ENCODE measurements around the gene PLK1. TPM values are rescaled to one million over a fixed set of nuclear protein-coding genes. Genes with fewer than 3 reads are reported as not detected.
"Not testable (repeated sequence)": the region's sequence is repeated elsewhere in the genome, so short reads cannot be mapped to it uniquely, and the experiment has no call there.

Gene PLK1
- total RNA-seq = 10 to 100 TPM; 76.5 to 84.8 TPM

- DNase-seq (peak; percentile 89), ATAC-seq (ENCODE audit: low read depth) (peak; percentile 99)
- Mint-ChIP-seq H3K4me3 (peak within 1 kb of the TSS; percentile 98), H3K27ac (peak within 1 kb of the TSS; percentile 85), H3K36me3 (peaks cover 22% of the 10 kb centered on the region), H3K27me3 (no peaks in the 10 kb centered on the region), H3K9me3 (no peaks in the 10 kb centered on the region), H3K4me1 (peaks cover 31% of the 10 kb centered on the region)
- POLR2A ChIA-PET = interaction anchor here (0.7 to 3.0 kb wide), 7 partner anchors 8 to 134 kb away, joined by 3 to 21 read pairs (median 3); partner anchors contain the start of genes DCTN5 and PALB2
Observed at GRCh38 chr16:23678430-23679273, at the start of gene PLK1. Gene PLK1 (plus strand): TSS chr16:23678889. CDS start chr16:23678933, 44 bp downstream.

- no peak overlapping the region for H3K27ac Mint-ChIP-seq
- no peak for ATAC-seq (ENCODE audit: low read depth)
- no peaks in the 10 kb centered on the region for H3K27me3 Mint-ChIP-seq
- H3K4me1 Mint-ChIP-seq = peaks cover 9% of the 10 kb centered on the region
- no peaks in the 10 kb centered on the region for H3K9me3 Mint-ChIP-seq
- H3K36me3 Mint-ChIP-seq = peaks cover 19% of the 10 kb centered on the region
- DNase-seq = no peak
- no peak overlapping the region for H3K4me3 Mint-ChIP-seq
- POLR2A ChIA-PET = no interaction called here
Observed at GRCh38 chr16:23629516-23629915, 49.2 kb upstream of the PLK1 start.

- POLR2A ChIA-PET; H3K9me3 Mint-ChIP-seq; H3K27ac Mint-ChIP-seq; ATAC-seq (ENCODE audit: low read depth); DNase-seq; H3K4me1 Mint-ChIP-seq; H3K27me3 Mint-ChIP-seq; H3K4me3 Mint-ChIP-seq: not testable (repeated sequence)
- H3K36me3 Mint-ChIP-seq = peaks cover 21% of the 10 kb centered on the region
Observed at GRCh38 chr16:23631874-23632273, 46.8 kb upstream of the PLK1 start.

GRCh38 chr16:23634461-23635036 lies 44.1 kb upstream of the PLK1 start:
- H3K27me3 Mint-ChIP-seq = no peaks in the 10 kb centered on the region

GRCh38 chr16:23635958-23636357 lies 42.7 kb upstream of the PLK1 start:
- H3K4me3 Mint-ChIP-seq = no peak overlapping the region
- no peaks in the 10 kb centered on the region for H3K27me3 Mint-ChIP-seq
- H3K4me1 Mint-ChIP-seq = peaks cover 20% of the 10 kb centered on the region
- H3K27ac Mint-ChIP-seq = no peak overlapping the region
- ATAC-seq (ENCODE audit: low read depth) (no peak), DNase-seq (no peak)
- POLR2A ChIA-PET = no interaction called here
- no peaks in the 10 kb centered on the region for H3K9me3 Mint-ChIP-seq
- H3K36me3 Mint-ChIP-seq = peaks cover 16% of the 10 kb centered on the region

More at GRCh38 chr16:23634461-23635036, 44.1 kb upstream of the PLK1 start:
- POLR2A ChIA-PET = no interaction called here
- Mint-ChIP-seq H3K27ac (no peak overlapping the region), H3K4me3 (no peak overlapping the region), H3K9me3 (no peaks in the 10 kb centered on the region), H3K36me3 (peaks cover 18% of the 10 kb centered on the region), H3K4me1 (peaks cover 11% of the 10 kb centered on the region)
- DNase-seq = no peak
- no peak for ATAC-seq (ENCODE audit: low read depth)

GRCh38 chr16:23640615-23640930 lies 38.1 kb upstream of the PLK1 start:
- POLR2A ChIA-PET = interaction anchor here (1.0 to 1.2 kb wide), 3 partner anchors 44 to 50 kb away, joined by 3 to 4 read pairs (median 4); partner anchors contain the start of gene NDUFAB1
- peaks cover 16% of the 10 kb centered on the region for H3K4me1 Mint-ChIP-seq
- H3K27me3 Mint-ChIP-seq = no peaks in the 10 kb centered on the region
- H3K4me3 Mint-ChIP-seq = peak overlapping the region; percentile 99
- ATAC-seq (ENCODE audit: low read depth) = no peak
- peak overlapping the region; percentile 98 for H3K27ac Mint-ChIP-seq
- no peaks in the 10 kb centered on the region for H3K9me3 Mint-ChIP-seq
- no peak for DNase-seq
- H3K36me3 Mint-ChIP-seq = peaks cover 19% of the 10 kb centered on the region

- Mint-ChIP-seq H3K27ac (peak within 1 kb of the TSS; percentile 98), H3K36me3 (peaks cover 19% of the 10 kb centered on the region), H3K4me3 (peak within 1 kb of the TSS; percentile 99), H3K27me3 (no peaks in the 10 kb centered on the region), H3K9me3 (no peaks in the 10 kb centered on the region), H3K4me1 (peaks cover 20% of the 10 kb centered on the region)
- DNase-seq = peak; percentile 86
- POLR2A ChIA-PET = interaction anchor here (1.0 to 2.3 kb wide), 6 partner anchors 22 to 126 kb away, joined by 3 to 21 read pairs (median 4); partner anchors contain the start of genes NDUFAB1 and PLK1
- peak; percentile 99 for ATAC-seq (ENCODE audit: low read depth)
Observed at GRCh38 chr16:23640931-23641765, 37.5 kb upstream of the PLK1 start, which contains the start of the genes DCTN5 and PALB2. Gene DCTN5 (plus strand): TSS chr16:23641466. CDS start chr16:23641543, 77 bp downstream. Gene PALB2 (minus strand): TSS chr16:23641310. CDS start chr16:23641157, 153 bp downstream.

- Mint-ChIP-seq H3K27ac (peak overlapping the region; percentile 98), H3K9me3 (no peaks in the 10 kb centered on the region)
- no peak for ATAC-seq (ENCODE audit: low read depth)
Observed at GRCh38 chr16:23642246-23642774, 36.4 kb upstream of the PLK1 start.

GRCh38 chr16:23650674-23651416 lies 27.8 kb upstream of the PLK1 start:
- no peaks in the 10 kb centered on the region for H3K27me3 Mint-ChIP-seq
- ATAC-seq (ENCODE audit: low read depth) (no peak), DNase-seq (no peak)
- no peak overlapping the region for H3K27ac Mint-ChIP-seq
- no peaks in the 10 kb centered on the region for H3K9me3 Mint-ChIP-seq
- H3K4me1 Mint-ChIP-seq = peaks cover 22% of the 10 kb centered on the region
- H3K36me3 Mint-ChIP-seq = peaks cover 60% of the 10 kb centered on the region
- POLR2A ChIA-PET = no interaction called here
- no peak overlapping the region for H3K4me3 Mint-ChIP-seq

More at GRCh38 chr16:23642246-23642774, 36.4 kb upstream of the PLK1 start:
- Mint-ChIP-seq H3K36me3 (peaks cover 28% of the 10 kb centered on the region), H3K27me3 (no peaks in the 10 kb centered on the region), H3K4me3 (peak overlapping the region; percentile 99), H3K4me1 (peaks cover 21% of the 10 kb centered on the region)
- POLR2A ChIA-PET = interaction anchor here (0.6 to 2.3 kb wide), 4 partner anchors 21 to 184 kb away, joined by 3 to 21 read pairs (median 4); partner anchors contain the start of gene PLK1
- DNase-seq = no peak

GRCh38 chr16:23651943-23652468 lies 26.7 kb upstream of the PLK1 start:
- no peaks in the 10 kb centered on the region for H3K27me3 Mint-ChIP-seq
- no peak overlapping the region for H3K27ac Mint-ChIP-seq
- no peak overlapping the region for H3K4me3 Mint-ChIP-seq
- peaks cover 17% of the 10 kb centered on the region for H3K4me1 Mint-ChIP-seq
- peaks cover 50% of the 10 kb centered on the region for H3K36me3 Mint-ChIP-seq
- ATAC-seq (ENCODE audit: low read depth) (no peak), DNase-seq (no peak)
- no peaks in the 10 kb centered on the region for H3K9me3 Mint-ChIP-seq
- POLR2A ChIA-PET = no interaction called here

GRCh38 chr16:23663918-23664317 lies 14.8 kb upstream of the PLK1 start:
- Mint-ChIP-seq H3K9me3 (no peaks in the 10 kb centered on the region), H3K36me3 (peaks cover 53% of the 10 kb centered on the region), H3K27me3 (no peaks in the 10 kb centered on the region), H3K4me1 (peaks cover 6% of the 10 kb centered on the region), H3K27ac (no peak overlapping the region), H3K4me3 (no peak overlapping the region)
- DNase-seq = no peak
- POLR2A ChIA-PET = no interaction called here
- no peak for ATAC-seq (ENCODE audit: low read depth)

Data from activated naive CD8-positive, alpha-beta T cell treated with anti-CD3 and anti-CD28 coated beads, Interleukin-2, amount 10 ng/mL, durations not matched to agents 7 days and 5 days (primary cell).